ENCODE results near the gene TAMALIN.
"Not testable (repeated sequence)": the region's sequence is repeated elsewhere in the genome, so short reads cannot be mapped to it uniquely, and the experiment has no call there.

The TAMALIN gene

GRCh38 chr12:51972849-51973273, 33.9 kb upstream of the TAMALIN start:
- DNase-seq (ENCODE audit: low read depth): no peak
- TF ChIP-seq CTCF (IDR thresholded peaks at IDR 0.05; ENCODE audit: insufficient read depth, low read depth, low read length, missing control alignments): no peak
- no peak overlapping the region for H3K4me3 ChIP-seq (ENCODE audit: low read depth, low read length)

GRCh38 chr12:51973560-51973959, 33.2 kb upstream of the TAMALIN start:
- H3K4me3 ChIP-seq (ENCODE audit: low read depth, low read length): no peak overlapping the region
- TF ChIP-seq CTCF (IDR thresholded peaks at IDR 0.05; ENCODE audit: insufficient read depth, low read depth, low read length, missing control alignments): no peak

DNA sequence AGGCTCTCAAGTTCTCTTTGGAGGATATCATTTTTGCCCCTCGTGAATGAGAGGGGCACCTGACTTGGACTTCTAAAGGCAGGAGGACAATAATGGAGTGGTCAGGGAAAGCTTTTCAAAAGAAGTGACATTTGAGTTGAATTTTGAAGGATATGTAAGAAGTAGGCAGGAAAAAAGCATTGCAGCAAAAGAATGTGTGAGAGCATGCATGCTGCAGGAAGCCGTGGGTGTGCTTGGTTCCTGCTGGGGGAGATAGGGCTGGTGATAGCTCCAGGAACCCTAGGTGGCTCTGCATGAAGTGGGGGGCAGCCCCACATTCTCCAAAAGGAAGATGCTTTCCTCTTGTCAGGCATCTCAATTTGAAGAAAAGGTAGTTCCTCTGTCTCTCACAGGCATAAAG, 32.1 kb upstream of the TAMALIN start:
- no peak for DNase-seq (ENCODE audit: low read depth)
- no peak overlapping the region for H3K4me3 ChIP-seq (ENCODE audit: low read depth, low read length)
- no peak for TF ChIP-seq CTCF (IDR thresholded peaks at IDR 0.05; ENCODE audit: insufficient read depth, low read depth, low read length, missing control alignments)

More at GRCh38 chr12:51973560-51973959, 33.2 kb upstream of the TAMALIN start:
- no peak for DNase-seq (ENCODE audit: low read depth)

- no peak for TF ChIP-seq CTCF (IDR thresholded peaks at IDR 0.05; ENCODE audit: insufficient read depth, low read depth, low read length, missing control alignments)
- DNase-seq (ENCODE audit: low read depth): no peak
- H3K4me3 ChIP-seq (ENCODE audit: low read depth, low read length): no peak overlapping the region
Observed at GRCh38 chr12:51975196-51975595, 31.6 kb upstream of the TAMALIN start.

GRCh38 chr12:51976376-51977160, 30.2 kb upstream of the TAMALIN start:
- no peak for DNase-seq (ENCODE audit: low read depth)
- H3K4me3 ChIP-seq (ENCODE audit: low read depth, low read length): no peak overlapping the region
- TF ChIP-seq CTCF (IDR thresholded peaks at IDR 0.05; ENCODE audit: insufficient read depth, low read depth, low read length, missing control alignments): no peak

DNA sequence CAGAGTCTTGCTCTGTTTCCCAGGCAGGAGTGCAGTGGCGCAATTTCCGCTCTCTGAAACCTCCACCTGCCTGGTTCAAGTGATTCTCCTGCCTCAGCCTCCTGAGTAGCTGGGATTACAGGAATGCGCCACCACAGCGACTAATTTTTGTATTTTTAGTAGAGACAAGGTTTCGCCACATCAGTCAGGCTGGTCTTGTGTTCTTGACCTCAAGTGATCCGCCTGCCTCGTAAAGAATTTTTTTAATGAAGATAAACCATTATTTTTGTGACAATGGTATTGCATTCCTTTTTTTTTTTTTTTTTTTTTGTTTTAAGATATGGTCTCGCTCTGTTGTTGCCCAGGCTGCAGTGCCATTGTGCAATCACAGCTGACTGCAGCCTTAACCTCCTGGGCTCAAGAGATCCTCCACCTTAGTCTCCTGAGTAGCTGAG, 29.4 kb upstream of the TAMALIN start:
- no peak for TF ChIP-seq CTCF (IDR thresholded peaks at IDR 0.05; ENCODE audit: insufficient read depth, low read depth, low read length, missing control alignments)
- no peak for DNase-seq (ENCODE audit: low read depth)
- H3K4me3 ChIP-seq (ENCODE audit: low read depth, low read length): no peak overlapping the region

- not testable (repeated sequence) for DNase-seq (ENCODE audit: low read depth); H3K4me3 ChIP-seq (ENCODE audit: low read depth, low read length)
Observed at GRCh38 chr12:51979306-51979705, 27.4 kb upstream of the TAMALIN start.

Measured in GM12865 (cell line).